HG02943 (cell line): ENCODE results near the gene SPCS3.
"Not testable (repeated sequence)": the region's sequence is repeated elsewhere in the genome, so short reads cannot be mapped to it uniquely, and the experiment has no call there.

Source experiments
- ATAC-seq: cut with Tn5 transposase; IDR thresholded peaks from one replicate; pipeline ENCODE4 v1.9.1; 2021; ENCODE audit warnings: mild to moderate bottlenecking, low read depth, moderate library complexity; ENCODE audit not compliant: unreplicated experiment

SPCS3 gene

DNA sequence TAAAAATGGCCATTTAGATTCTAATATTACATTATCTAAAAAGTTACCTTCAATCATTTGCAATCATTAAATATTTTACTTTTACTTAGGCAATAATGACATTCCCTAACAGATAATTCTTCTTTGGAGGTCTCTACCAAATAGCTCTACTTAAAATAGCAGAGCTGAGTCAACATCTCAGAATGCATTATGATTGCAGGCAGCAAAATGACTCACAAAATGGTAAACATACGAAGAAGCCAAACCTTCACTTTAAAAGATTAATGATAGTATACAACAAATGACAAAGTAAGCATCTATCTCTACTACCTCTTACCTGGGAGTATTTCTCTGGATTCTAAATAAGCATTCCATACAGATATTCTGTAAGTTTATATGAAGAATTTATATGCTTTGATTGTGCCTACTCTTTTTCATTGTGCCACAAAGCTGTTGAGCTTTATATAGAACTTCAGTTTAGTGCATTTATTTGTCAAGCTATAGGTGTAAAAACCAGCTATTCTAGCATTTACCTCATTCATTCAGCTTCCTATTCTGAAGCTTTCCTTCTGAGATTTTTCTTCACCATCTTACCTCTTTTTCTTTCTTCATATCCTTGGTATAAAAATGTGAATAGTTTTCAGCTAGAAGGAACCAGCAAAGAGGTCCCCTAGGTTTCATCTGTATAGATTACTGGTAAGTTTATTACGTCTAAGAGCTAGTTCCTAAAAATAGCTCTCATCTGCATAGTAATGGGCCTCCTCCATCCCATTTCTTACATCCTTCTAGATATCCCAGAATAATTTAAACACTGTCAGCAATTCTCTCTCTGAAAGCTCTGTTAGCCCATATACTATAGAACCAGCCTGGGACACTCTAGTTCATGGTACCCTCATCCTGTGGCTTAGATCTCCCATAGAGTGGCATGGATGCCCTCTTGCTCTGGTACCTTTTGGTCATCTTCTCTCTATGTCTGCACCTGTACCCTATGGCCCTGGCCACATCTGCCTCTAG is 17.2 kb upstream of the SPCS3 start:
- ATAC-seq, result no peak

GRCh38 chr4:176303938-176304337 is 15.8 kb upstream of the SPCS3 start:
- ATAC-seq, result no peak

DNA sequence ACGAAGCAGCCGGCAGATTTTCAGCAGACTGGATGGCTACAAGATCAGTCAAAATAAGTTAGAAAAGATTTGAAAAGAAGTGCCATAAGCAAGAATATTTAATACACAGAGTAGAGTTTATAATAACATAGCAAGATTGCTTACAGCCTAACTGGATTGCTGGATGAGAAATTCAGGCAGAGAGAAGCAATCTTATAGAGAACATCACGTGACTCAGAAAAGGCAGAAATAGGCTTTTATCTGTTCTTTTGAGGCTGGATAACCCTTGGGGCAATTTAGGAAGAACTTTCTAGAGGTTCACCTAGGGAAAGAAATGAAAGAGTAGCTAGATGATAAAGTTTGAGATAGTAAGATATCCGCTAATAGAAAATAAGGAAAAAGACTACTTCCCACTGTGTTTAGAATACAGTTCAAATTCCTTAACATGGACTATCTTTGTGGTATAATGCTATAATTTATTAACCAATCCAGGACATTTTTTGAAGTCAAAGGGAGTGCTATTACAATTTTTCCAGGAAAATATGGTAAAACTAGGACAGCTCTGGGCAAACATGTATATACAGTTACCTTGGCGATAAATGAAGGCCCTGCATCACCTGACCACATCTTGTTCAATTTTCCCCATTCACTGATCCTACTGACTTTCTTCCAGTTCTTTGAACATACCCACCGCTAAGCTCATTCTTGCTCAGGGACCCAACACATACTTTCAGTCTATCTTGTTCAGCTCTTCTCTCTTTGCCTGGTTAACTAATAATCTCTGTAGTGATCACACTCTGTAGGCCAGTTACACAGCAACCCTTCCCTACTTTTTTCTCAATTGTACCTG is 12.7 kb upstream of the SPCS3 start:
- ATAC-seq, result no peak

GRCh38 chr4:176307666-176307930 is 12.2 kb upstream of the SPCS3 start:
- ATAC-seq, result no peak

DNA sequence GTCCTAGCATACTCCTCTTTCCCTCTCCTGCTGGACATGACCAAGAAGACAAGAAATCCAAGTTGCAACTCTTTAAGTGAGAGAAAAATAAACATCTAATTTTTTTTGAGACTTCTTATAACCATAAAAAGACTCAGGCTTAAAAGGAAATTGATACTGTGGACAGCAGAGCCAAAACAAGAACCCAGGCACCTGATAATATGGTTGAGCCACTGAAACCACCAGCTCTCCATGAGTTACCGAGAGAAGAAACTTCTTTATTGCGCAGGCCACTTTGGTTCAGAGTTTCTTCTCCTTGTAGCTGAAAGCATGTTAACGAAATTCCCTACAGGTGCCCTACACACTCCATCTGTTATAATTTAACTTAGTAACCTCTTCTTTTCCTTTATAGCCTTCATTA is 11.3 kb upstream of the SPCS3 start:
- peak; percentile 54 for ATAC-seq

DNA sequence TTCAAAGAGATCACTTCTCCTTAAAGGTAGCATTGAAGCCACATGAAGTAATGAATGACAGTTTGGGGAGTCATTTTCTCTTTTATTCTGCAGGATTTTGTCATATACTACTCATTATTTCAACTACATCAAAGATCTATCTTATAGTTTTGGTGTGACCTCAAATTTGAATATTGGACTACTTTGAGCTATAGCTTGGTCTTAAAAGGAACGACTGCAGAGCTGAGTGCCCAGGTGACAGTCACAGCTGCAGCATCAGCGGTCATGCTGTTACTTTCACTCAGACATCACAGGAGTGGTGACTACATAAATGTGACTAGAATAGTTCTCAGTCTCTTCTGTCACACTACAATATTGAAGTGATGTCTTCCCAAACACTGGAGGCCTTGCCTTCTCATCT is 10.7 kb upstream of the SPCS3 start:
- peak; percentile 99 for ATAC-seq

- no peak for ATAC-seq
Measured at GRCh38 chr4:176309772-176310171, 10.0 kb upstream of the SPCS3 start.

DNA sequence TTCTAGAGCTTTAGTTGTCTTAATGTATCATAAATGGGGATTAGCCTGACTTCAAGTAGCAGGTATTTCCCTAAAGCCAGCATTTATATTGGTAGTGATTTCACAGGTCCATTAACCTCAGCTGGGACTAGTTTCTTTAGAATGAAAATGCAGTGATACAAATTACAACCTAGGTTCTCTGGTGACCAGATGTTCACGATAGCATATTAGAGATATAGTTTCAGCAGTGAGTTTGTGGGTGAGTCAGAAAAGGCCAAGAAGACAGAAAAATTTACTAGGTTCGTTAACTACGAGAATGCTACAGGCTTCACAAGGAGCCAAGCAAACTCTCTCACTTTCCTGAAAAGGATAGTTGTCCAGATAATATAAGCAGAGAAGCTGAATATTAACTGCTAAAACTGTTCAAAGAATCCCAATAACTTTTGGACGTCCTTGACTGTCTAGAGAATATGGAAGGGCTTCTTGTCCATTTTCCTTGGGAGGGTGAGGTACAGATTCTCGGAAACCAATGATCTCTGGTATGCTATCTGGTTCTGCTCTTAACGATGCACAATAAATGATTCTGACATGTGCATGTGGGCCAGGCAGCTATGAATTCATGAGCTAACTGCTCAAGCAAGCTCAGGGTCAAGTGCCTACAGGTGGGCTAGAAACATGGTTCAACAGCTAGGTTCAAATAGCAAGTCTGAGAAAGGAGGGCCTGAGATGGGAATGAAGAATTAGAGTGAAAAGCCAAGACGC is 6.0 kb upstream of the SPCS3 start:
- ATAC-seq, result no peak

DNA sequence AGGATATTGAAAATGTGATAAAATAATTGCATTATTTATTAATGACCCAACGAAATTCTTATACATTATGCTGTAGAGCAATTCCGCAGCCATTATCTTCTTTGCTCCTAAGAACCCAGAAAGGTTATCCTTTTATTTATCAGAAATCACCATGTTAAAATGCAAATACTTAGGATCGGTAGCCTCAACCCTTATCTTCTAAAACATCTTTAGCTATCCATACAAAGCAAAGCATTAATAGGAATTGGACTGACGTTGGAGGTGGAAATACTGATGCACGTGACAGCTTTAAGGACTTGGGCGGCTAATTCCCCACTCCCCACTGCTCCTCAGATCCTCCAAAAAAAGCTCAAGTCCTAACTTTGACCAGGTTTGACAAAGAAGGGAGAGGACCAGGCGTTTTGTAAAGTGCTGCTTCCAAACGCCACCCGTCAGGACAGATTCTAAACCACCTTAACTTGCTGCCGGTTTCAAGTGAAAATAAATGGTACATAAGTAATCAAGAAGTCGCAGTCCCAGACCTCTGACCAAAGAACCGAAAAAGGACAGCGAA is 539 bp upstream of the SPCS3 start:
- no peak for ATAC-seq

DNA sequence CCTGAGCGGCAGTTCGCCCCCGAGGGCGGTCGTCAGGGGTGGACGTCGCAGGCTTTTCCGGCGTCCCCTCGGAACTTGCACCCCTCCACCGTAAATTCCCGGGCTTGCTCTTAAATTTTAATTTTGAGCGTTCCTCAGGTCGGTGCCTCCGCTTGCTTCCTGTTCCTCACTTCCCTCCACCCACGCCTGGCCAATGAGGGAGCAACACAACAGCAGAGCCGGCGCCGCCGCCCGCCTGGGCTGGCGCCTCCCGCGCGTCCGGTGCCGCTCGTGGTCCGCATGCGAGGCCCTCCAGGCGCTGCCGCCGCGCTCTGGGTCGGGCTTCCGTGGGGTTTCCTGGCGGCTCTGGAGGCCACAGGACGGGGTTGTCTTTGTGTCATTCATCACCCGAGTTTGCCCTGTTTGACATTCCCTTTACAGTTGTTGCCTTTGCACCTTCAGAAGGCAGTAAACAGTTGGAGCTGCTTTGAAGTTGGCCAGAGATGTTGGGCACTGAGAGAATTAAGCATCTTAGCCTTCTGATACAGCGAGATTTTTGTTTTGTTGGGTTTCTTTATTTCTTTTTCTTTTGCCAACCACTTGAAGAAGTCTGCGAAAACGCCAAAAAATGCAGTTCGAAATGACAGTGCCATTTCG is 692 bp downstream of the SPCS3 start:
- peak; percentile 84 for ATAC-seq

DNA sequence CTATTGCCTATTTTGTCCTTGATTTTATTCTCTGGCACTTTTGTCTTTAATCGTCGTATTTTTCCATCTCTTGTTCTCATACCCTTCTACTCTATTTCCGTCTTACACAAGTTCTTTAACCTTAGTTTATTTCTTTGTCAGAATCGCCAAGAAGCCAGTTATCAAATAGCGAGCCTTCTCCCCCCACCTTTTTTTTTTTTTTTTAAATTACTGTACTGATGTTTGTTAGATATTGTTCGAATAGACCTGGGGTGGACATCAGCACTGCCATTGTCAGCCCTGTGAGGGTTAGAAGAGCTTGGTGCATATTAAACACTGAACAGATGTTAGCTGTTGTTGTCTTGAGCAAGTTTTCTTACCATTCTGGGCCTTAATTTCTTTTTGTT is 1.2 kb downstream of the SPCS3 start:
- no peak for ATAC-seq

DNA sequence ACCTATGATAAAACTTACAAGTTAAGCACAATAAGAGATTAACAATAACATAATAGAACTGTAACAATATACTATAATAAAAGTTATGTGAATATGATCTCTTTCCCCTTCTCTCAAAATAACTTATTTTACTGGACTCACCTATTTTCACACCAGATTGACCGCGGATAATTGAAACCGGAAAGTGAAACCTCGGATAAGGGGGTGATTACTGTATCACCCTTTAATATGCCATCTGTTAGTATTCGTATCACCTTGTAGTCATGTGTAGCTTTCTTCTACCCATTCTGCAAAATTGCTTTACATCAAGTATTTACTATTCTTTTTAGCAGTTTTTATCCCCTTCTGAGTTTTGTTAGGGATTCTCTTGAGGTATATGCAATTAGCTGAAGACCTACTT is 1.8 kb downstream of the SPCS3 start:
- ATAC-seq, result no peak

DNA sequence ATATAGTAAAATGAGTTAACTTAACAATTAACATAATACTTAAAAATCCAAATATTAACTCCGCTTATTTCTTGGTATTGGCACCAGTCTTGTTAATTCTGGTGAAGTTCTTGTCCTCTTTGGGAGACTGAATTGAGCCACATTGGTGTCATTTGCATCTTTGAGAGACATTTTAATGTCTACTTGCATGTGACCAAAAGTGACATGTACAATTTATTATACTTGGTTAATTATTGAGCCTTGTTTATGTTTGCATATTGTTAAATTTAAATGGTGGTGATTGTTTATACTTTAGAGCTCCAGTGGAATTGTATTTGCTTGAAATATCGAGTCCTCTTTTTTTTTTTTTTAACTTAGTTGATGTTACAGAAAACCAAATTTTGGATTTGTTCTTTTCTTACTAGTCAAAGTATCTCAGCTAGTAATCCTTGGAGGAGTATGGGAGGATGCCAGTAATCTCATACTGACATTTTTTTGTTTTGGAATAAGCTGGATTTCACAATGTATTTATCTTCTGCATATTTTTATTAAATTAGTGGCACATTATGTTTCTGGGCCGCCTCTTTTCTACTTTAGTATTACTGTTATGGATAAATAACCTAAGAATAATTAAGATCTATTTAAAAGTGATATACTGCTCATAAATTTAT is 3.9 kb downstream of the SPCS3 start:
- ATAC-seq, result no peak

- ATAC-seq, result not testable (repeated sequence)
Measured at GRCh38 chr4:176324876-176325275, 5.1 kb downstream of the SPCS3 start.

- no peak for ATAC-seq
Measured at GRCh38 chr4:176333076-176333475, 13.3 kb downstream of the SPCS3 start.

DNA sequence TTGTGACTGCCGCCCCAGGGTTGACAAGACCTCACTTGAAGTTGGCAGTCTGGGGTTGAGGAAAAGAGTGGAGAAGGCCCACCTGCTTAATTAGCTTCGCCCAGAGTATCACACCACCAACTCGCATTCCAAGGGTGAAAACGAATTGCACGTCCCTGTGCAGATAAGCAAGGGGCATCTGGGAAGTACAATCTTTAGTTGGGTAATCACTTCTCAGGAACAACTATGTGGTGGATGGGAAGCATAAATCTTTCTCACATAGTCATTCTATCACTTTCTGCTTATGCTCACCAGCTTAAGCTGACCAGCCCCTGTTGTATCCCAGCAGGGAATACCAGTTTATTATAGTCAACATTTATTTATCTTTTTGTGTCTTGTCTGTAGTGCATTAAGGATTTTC is 14.3 kb downstream of the SPCS3 start:
- no peak for ATAC-seq

GRCh38 chr4:176335421-176335820 is 15.7 kb downstream of the SPCS3 start:
- ATAC-seq, result no peak

DNA sequence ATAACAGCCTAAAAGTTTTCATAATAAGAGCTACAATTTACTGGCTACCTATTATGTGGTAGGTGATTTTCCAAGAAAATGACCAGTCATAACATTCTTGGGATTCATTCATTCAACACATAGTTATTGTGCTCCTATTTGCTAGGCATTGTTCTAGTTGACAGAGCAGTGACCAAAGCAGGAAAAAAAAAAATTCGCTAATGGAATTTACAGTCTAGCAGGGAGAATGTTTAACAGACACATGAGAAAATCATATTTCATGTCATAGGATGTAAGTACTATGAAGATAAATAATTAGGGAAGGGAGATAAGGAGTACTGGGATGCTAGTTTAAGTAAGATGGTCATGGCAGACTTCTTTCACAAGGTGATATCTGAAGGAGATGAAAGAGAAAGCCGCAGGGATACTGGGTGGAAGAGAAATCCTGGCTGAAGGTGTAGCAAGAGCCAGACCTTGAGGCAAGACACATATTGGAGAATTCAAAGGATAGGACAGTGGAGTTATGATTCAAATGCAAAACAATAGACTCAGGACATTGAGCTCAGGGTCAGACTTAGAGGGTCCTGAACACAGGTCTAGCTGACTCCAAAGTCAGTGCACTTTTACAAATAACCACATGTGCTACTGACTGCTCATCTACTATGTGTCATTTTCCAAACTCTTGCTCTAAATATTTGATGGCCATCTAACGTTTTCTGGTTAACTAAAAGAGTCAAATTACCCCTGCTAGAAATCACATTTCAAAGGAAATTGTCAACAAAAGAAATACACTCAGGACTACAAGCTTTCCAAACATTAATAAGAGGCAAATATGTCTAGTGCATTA is 20.4 kb downstream of the SPCS3 start:
- no peak for ATAC-seq
